GM19043 (cell line): ENCODE data around the gene SLC38A11.

Experiments
- ATAC-seq: cut with Tn5 transposase; IDR thresholded peaks from one replicate; pipeline ENCODE4 v1.9.1; 2021; ENCODE audit warnings: low read depth; ENCODE audit not compliant: unreplicated experiment

Gene SLC38A11

DNA sequence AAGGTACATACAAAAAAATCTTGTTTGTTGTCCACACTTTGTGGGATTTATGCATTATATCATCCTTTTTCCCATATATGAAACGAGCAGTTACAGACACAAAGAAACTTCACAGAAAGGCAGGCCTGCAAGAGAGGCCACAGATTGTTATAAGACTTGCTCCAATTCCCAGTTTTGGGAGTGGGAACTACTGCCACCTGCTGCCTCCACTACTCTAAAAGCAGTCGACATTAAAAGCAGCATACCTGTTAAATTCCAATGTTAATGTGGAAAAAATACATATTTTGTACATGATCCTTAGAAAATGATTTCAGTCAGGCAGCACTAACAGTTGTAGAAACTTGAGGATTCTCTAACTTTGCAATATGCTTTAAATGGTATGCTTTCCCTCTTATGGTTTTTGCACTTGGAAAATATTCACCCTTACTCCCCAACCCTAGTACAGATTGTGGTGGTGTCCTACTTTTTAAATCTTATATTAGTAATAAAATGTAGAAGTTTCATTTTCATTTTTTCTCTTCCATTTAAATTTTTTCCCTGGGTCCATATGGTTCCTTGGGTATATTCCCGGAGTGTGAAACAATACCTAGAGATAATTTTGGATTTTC, 37.9 kb downstream of the SLC38A11 start:
- no peak for ATAC-seq

DNA sequence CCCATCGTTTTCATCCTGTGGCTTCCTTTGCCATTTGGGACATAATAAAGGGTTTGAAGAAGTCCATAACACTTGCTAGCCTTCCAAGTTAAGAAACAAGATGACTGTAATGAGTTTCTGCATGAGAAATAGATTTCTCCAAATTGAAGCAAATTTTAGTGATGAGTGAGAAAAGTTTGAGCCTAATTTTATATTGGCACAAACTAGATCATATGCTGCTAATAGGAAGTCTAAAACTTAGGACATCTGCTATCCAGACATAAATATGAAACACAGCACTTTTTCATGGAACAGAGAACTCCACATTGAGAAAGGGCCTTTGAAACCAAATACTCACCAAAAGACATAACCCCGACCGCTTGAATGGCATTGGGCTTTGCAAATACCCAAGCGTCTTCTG, 39.8 kb downstream of the SLC38A11 start:
- no peak for ATAC-seq

DNA sequence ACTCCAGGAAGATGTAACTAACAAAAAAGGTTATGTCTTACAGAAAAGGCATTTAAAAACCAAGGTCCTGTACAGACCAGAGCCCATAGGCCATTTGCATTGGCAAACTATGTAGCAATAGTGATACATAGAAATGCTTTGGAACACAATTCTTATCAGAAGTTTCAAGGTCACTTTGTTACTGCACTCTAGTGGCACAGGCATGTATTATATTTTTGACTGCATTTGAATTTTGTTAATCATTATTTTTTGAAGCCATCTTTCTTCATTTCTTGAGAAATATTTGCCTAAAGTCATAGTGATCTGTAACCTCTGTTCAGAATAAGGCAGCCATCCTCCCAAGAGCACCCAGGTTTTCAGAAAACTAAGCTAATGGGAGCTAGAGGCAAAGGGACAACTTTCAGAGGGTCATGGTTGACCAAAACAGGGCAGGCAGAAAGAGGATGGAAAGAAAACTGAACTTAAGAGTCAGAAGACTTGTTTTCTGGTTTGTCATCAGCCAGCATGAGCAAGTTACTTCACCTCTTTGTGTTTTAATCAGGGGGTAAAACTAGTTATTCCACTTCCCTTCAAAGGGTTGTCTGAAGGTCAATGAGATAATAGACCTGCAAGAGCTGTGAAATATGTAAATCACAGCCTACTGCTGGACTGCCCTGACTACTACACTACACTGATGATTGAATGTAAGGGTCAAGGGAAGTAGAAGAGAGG, 41.5 kb downstream of the SLC38A11 start:
- ATAC-seq, result no peak

DNA sequence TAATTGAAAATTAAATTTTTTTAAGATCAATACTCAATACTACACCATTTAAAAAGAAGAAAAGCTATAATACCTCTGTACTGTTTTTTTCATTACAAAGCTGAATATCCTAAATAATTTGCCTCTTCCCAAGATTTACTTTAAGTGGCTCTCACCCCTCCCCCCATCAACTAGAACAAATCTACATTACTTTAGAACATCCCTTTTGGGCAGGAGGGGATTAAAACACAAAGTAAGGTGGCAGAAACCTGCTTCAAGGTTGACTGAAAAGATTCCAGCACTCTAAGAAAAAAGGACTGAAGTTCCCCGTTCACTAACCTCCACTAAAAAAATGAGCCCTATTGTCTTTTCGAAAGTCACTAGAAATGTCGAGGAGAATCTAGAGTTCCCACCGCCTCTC, 42.3 kb downstream of the SLC38A11 start:
- ATAC-seq, result no peak

DNA sequence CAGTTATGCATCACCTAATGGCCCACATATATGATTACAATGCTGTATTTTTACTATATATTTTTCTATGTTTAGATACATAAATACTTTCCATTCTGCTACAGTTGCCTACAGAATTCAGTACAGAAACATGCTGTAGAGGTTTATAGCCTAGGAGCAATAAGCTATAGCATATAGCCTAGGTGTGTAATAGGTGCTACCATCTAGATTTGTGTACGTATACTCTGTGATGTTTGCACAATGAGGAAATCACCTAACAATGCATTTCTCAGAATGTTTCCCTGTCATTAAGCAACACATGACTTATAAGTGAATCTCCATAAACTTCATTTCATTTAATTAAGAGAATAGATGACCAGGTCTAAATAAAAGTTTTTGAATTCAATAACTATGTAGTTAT, 43.5 kb downstream of the SLC38A11 start:
- ATAC-seq, result no peak

DNA sequence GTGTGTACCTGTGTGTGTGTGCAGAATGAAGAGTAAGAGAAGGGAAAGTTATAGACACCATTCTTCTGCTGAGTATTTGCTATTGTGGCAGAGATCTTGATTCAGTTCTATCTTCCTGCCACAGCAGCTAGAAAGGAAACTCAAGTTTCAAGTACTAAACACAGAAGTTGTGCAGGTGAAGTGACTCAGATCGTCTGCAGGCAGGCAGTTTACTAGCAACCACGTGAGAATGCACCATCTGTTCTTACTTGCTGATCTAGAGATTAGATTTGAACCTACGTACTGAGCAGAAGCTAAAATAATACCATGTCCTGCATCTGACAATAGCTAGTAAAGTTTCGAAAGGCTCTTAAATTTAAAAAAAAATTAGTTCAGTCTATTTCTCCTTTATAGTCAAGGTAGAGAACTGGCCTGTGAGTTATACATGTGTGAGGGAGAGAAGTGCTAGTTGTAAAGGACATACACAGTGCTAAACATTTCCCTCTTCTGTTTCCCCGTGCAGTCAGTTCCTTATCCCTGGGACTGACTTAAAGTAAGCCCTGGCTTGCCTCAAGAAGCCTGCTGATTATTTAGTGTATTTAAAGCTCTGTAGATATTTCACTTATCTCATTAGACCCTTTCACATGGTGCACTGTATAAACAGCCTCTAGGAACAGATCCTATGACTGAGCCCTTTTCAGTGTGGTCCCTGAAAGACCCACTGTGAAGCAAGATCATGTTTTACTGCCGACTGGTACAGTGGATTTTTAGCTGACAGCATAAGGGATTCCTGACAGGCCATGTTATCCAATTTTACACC, 45.0 kb downstream of the SLC38A11 start:
- ATAC-seq, result peak; percentile 62

DNA sequence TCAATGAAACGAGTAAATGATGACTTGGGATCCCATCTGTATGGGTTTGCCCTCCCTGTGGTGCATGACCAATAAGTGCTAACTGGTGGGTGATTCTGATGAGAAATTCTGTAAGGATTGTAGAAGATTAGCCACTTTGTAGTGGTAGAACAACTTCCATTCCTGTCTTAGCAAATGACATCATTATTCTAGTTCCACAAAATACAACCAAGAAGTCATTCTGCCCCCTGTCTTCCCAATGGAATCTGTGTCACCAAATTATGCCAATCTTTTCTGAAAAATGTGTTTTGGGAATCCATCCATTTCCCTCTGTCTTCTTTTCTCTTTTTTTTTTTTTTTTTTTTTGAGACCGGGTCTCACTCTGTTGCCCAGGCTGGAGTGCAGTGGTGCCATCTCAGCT, 48.4 kb downstream of the SLC38A11 start:
- no peak for ATAC-seq

DNA sequence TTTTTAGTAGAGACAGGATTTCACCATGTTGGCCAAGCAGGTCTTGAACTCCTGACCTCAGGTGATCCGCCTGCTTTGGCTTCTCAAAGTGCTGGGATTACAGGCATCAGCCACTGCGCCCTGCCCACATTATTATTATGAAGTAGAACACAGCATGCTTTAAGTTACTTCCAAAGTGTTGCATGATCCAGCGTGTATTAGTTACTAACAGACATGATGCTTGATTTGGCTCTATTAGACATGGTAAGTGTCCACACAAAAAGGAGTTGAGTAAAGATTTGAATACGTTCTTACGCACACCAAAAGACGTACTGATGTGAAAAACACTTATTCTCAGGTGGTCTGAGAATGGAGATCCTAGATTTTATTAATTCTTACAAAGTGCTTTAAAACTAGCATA, 50.0 kb downstream of the SLC38A11 start:
- no peak for ATAC-seq

DNA sequence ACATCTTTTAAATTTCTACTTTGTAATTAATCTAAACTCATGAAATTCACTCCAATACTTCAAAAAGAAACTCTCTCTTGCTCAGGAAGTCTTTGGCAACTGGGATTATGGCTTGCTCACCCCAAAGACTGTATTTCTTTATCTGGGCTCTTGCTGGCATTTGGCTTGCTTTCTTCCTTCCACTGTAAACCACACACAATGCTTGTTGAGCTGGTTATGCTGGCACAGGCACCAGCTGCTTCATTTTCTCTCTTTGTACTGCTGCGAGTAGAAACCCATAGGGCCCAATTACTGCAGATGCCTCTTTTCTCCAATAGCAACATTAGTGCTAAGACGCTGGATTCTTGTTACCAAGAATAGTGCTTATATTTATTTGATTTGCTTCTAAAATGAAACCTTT, 51.4 kb downstream of the SLC38A11 start:
- no peak for ATAC-seq

DNA sequence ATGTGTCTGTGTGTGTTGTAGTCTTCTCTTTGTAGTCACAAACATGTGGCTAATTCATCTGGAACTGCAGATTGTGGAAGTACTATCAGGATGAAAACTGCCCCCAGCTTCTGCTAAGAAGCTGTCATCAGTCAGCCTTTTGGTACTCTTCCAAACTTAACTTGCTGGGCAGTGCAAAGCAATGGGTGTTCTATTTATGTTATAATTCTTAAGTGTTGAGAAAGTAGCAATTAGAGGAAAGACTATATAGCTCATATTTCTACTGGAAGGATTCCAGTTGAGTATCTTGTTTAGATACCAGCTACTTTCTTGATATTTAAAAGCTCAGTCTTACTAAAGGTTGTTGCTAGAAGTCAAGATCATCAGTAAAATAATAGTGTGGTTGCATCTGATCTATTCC, 52.1 kb downstream of the SLC38A11 start:
- no peak for ATAC-seq

DNA sequence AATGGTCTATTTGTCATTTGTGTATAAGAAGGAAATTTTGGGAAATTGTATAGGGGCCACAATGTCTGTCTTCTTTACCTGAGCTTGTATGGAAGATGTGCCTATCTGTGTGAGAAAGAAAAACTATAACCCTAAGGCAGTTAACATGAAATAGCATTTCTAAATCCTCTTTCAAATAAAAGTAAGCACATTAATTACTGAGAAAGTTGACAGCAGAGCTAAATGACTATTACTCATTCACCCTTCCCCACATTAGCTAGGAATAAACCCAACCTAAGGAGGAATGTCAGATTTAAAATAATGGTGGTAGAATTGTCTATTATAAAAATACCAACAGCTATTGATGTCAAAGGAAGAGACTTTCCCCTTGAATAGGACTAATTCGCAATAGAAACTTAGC, 56.2 kb downstream of the SLC38A11 start:
- ATAC-seq, result no peak

DNA sequence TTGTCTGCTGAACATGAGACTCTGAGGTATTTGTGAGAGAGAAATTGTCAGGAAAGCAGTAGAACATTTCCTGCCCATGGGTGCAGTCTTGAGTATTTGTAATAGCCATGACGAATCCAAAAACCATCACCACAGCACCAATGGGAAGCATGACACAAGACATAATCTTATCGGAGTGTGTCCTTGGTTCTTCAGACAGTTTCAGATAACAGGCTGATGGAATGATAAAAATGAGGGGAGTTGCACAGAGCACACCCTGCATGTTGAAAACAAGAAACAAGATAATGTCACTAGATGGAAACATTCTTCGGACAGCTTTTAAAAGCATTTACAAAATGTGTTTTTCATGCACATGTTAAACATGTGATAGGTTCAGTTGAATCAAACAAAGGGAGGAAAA, 56.9 kb downstream of the SLC38A11 start:
- no peak for ATAC-seq

DNA sequence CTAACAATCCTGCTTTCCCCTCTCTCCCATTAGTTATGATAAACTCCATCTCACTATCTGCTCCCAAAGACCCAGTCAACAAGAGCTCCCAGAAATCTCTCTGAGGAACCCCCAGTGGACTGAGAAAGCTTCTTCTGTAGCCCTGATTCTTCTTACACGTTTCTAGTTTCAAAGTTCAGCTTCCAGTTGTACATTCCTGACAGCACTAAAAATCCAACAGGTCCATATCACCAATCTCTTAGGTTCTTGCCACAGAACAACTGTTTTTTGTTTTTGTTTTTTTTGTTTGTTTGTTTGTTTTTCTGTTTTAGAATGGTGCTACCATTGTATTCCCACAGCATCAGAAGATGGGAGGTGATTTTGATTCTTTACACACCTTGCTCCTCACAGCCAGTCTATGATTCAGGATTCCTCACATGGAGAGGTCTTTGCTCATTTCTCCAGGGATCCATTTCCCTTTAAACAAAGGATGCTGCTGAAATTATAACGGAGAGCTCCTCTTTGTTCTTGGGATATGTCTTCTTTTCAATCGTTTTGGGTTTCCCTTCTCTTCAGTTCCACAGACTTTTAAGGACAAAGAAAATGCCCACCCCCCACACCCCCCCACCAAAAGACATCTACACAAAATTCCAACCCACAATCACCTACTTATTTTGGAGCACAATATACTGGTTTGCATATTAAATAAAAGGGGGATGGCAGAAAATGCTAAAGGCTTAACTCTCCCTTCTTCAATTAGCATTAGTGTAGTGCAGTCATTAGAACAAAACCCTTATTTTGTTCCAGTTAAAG, 57.7 kb downstream of the SLC38A11 start:
- ATAC-seq, result no peak

DNA sequence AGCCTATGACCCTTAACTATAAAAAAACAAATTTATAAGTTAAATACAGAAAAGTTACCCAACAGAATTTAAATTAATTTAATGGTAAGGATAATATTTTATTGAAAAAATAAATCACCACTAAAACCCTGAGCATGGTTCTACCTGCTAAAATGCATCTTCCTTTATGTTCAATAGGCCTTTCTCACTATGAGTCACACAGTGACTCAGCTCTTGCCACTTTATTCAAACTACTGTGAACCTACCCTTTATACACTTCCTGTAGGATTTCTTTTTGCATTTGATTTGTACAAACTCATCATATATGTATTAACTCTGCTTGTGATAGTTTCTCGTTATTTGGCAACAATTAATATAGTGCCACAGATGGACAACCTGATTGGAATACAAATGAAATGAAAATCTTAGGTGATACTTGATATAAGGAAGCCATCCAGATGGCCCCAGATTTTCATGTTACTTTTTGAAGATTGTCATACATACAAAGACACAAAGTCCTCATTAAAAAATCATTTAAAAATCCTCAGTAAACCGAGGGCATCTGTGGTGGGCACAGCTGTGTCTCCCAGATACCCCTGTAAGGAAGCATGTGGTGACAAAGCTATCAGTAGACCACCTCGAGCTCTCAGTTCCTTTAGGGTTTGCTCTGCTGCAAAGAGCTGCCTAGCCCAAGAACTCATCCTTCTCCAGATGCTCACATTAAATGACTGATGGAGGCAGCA, 58.5 kb downstream of the SLC38A11 start:
- peak; percentile 96 for ATAC-seq

DNA sequence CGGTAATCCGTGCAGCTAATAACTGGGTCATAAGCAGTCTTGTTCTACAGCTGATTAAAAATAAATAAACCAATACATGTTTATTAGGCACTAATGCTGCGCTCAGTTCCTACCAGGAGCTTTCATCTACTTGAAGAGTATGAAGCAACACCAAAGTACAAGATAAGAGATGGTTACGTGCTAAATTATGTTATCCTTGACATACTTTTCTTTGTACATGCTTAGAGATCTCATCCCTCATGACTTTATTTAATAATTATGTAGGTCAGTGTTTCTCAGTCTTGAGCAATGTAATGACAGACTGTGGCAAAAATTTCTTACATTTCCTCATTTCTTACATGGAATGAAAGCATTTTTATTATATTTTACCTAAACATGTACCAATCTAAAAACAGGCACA, 59.1 kb downstream of the SLC38A11 start:
- no peak for ATAC-seq

DNA sequence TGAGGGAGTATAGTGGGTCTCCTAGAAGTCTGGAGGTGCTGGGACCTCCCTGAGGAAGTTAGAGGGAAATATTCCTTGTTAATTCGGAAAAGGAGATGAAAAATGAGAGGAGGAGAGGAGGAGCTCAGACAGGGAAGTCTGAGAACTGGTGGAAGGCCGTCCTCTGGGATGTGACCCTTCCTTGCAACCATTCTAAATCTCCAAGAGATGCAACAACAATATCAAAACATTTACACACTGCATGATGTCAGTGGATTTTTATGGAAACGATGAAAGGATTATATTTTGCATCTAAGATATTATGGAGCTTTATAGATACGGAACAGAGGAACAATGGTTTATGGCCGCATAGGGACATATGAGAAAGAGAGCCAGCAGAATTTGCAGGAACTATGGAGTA, 63.9 kb downstream of the SLC38A11 start:
- ATAC-seq, result no peak

DNA sequence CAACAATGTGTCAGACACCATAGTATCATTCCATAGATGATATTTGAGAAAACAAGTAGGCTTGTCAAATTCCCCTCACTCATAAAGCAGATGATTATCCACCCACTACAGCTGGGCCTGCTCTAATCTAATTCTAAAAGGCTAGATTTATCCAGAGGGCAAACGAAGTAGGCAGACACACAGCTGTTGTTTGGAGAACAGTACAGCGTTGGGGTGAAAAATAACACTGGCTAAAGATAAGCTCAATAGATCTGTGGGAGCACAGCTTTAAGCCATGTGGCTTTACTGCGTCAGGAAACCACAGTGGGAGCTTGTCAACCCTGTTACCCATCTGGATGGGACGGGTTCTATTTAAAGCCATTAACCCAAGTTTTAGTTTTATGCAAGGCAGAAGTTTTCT, 64.8 kb downstream of the SLC38A11 start:
- no peak for ATAC-seq

DNA sequence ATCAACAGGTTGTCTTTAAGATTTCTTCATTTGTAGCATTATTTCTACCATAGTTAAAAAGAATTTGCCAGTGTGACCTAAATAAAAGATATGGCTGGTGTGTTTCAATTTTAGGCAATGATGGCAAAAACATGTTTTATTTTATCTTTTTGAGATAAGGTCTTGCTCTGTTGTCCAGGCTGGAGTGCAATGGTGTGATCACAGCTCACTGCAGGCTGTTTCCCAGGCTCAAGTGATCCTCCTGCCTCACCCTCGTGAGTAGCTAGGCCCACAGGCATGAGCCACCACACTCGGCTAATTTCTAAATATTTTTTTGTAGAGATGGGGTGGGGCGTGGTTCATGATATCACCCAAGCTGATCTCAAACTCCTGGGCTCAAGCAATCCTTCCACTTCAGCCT, 66.7 kb downstream of the SLC38A11 start:
- no peak for ATAC-seq

DNA sequence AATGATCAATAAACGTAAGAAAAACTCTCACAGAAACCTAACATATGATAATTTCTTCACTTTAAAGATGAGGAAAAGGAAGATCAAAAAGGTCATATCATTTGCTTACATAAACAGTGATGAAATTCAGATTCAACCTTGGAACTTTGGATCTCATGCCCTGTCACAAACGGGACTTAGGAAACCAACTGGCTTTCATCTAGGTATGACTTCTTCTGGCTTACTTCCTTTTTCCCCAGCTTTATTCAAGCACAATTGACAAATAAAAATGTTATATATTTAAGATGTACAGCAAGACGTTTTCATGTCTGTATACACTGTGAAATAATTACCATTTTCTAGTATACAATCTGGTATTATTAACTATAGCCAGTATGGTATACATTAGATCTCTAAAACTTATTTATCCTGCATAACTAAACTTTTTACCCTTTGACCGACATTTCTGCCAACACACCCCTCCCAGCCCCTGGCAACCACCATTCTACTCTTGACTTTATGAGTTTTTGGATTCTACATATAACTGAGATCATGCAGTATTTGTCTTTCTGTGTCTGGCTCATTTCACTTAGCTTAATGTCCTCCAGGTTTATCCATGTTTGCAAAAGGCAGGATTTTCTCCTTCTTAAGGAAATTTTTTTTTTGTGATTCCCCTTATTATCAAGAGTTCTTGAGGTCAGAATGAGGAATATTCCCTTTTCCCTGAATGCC, 67.7 kb downstream of the SLC38A11 start:
- ATAC-seq, result no peak

DNA sequence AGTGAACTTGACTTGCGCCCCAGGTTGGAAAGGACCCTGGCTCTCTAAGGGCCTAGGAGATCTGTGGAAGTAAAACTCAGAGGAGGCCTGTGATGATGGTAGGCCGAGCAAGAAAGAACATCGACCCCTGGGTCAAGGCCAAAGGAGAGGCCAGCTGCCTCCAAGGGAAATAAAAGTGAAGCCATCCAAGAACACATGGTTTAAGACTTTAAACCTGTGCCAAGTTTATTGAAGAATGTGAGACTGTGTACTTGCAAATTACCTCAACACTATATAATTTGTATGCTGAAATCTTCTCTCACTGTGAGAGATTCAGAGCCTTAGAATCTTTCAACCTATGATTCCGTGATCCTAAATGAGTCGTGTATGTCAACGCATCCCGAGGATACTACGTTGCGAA, 73.0 kb downstream of the SLC38A11 start:
- ATAC-seq, result no peak
